NCI-H1417 (cell line): Measurements from ENCODE around the gene FGGY.
"Not testable (repeated sequence)": the region's sequence is repeated elsewhere in the genome, so short reads cannot be mapped to it uniquely, and the experiment has no call there.

Source experiments
- DNase-seq, 3 experiments: peaks; one replicate each; lab custom pipeline; 2025; lab: John Stamatoyannopoulos, UW

FGGY gene

DNA sequence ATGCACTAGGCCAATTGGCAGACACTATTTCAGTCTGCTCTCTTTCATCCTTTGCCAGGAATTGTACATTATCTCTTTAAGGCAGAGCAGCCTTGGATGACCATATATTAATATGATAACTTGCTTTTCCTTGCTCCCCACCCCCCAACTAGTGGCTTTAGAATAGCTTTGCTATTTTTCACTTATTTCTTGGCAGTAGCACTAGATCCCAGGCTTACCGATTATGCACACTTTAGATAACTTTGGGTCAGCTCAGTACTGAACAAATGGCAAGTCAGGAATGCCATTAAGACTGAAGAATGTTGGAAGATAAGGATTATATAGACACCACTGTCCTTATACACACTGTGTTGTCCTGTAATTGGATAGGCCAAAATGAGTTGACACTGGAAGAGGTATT lies 146.4 kb downstream of the FGGY start:
- DNase-seq, result no peak

- no peak for DNase-seq
Observed at GRCh38 chr1:59444520-59444919, 147.6 kb downstream of the FGGY start.

DNA sequence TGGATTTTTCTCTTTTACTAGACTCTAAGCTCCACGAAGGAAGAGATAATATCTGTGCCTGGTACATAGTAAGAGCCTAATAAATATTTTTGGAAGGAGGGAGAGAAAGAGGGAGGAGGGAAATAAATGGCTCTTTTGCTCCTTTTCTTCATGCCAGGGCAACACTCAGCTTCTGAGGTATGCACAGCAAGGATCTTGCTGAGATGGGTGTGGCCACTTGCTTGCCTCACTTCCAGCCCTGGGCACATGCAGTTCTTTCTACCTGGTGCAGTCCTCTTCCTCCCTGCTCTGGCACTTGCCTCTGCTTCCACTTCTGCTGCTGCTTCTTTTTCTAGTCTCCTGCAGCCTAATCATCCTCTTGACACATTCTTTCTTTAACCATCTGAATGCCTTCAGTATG lies 148.1 kb downstream of the FGGY start:
- DNase-seq, result no peak

GRCh38 chr1:59446257-59446901 lies 149.5 kb downstream of the FGGY start:
- DNase-seq, result no peak

DNA sequence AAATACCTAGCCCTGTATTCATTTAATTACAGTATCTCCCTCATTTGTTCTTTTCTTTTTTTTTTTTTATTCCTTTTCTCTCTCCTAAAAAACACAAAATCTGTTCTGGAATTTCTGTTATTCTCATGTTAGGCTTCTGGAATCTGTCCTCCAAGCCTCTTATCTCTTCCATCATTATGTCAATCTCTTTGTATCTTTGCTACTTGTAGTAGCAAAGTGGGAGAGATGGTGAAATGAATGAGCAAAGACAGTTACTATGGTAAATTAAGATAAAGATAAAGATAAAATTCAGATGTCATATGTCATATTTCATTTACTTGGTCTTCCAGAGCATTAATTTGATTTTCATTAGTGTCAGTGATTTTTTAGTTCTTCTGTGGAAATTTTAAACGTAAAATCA lies 155.1 kb downstream of the FGGY start:
- DNase-seq, result no peak

- DNase-seq, result no peak
Observed at GRCh38 chr1:59452559-59452958, 155.7 kb downstream of the FGGY start.

DNA sequence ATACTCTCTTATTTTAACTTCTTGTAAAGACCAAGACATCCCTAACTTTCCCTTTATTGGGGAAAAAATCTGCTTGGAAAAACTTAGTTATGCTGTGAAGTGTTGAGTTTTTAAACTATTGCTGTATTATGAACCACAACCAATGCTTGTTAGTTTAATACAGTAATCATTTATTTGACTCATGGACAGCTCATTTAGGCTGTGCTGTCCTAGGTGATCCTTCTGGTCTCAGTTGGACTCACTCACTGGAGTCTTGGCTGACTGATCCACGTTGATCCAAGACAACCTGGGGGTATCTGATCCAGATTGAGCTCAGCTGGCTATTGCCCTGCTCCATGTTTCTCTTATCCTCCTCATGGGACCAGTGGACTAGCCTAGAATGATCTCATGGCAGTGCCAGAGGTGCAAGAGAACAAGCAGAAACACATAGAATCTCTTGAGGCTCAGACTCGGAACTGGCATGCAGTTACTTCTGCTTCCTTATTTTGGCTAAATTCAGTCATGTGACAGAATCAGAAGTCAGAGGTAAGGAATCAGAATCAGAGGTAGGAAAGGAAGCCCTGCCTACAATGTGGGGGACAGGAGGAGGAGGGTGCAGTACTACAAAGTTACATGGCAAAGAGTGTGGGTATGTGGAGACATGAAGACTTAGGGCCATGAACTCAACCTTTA lies 156.5 kb downstream of the FGGY start:
- DNase-seq, result no peak

DNA sequence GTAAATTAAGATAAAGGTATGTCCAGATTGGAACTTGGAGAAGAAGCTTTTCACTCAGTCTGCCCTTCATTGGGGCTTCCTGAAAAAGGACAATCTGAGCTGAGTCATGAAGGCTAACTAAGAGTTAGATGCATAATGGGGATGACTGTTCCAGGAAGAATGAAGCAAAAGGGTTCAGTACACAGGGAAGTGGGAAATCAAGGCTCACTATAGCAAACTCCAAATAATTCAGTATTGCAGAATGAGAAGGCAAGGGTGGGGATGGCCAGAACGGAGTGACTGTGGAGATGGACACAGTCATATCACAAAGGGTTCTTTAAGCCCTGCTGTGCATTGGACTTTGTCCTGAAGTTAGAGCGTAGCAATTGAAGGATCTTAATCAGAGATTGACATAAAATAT lies 158.3 kb downstream of the FGGY start:
- DNase-seq, result no peak

DNA sequence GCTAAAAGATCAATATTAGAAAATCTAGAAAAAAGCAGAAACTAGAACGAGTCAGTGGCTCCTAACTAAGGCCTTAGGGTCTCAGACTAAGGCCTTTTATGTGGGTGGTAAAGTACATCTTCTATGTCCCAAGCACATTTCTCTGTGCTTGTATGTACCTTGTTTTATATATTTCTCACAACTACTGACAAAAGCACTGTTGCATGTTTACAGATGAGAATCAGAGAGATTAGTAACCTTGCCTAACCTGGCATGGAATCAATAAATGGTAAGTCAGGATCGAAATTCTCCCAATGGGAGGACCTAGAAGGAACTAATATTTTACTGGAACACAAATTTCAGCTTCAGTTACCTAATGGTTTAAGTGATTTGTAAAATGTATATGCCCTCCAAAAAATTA lies 160.9 kb downstream of the FGGY start:
- no peak for DNase-seq

DNA sequence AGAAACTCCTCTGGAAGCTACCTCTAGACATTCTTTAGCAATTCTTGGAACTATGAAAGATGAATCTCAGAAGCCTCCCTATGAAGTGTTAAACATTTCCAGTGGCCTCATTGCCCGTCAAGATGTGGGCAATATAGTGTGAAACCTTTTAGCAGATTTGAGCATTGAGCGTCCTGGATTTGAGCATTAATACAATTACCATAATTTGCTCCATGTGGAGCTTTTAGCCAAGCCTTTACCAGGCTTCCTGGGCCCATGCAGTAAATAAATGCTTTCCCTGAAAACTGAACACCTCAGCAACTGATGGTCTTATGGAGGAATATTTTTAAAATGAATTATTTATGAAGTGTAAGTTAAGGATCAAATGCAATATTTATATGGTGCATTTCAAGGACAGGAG lies 162.0 kb downstream of the FGGY start:
- DNase-seq, result no peak

GRCh38 chr1:59462942-59463341 lies 166.0 kb downstream of the FGGY start:
- not testable (repeated sequence) for DNase-seq

DNA sequence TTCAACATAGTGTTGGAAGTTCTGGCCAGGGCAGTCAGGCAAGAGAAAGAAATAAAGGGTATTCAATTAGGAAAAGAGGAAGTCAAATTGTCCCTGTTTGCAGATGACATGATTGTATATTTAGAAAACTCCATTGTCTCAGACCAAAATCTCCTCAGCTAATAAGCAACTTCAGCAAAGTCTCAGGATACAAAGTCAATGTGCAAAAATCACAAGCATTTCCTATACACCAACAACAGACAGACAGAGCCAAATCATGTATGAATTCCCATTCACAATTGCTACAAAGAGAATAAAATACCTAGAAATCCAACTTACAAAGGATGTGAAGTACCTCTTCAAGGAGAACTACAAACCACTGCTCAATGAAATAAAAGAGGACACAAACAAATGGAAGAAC lies 168.6 kb downstream of the FGGY start:
- not testable (repeated sequence) for DNase-seq

DNA sequence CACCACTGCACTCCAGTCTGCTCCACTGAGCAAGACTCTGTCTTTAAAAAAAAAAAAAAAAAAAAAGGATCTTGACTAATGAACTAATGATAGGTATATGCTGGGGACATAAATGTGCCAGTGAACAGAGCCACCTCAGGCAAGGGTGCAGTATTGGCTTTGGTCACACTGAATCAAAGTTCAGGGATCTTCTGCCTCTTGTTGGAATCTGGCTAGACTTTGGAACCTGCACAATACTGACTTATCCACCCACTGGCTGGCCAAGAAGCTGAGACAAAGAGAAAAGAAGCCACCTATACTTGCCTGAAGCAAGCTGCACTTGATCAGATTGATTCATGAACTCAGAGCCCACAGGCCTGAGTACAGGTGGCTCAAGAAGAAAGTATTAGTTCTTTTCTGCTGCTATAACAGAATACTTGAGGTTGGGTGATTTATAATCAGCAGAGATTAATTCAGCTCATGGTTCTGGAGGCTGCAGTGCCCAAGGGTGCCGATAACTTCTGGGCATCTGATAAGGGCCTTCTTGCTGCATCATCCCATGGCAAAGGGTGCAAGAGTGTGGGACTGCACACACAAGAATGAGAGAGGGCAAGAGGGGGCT lies 172.0 kb downstream of the FGGY start:
- DNase-seq, result no peak

DNA sequence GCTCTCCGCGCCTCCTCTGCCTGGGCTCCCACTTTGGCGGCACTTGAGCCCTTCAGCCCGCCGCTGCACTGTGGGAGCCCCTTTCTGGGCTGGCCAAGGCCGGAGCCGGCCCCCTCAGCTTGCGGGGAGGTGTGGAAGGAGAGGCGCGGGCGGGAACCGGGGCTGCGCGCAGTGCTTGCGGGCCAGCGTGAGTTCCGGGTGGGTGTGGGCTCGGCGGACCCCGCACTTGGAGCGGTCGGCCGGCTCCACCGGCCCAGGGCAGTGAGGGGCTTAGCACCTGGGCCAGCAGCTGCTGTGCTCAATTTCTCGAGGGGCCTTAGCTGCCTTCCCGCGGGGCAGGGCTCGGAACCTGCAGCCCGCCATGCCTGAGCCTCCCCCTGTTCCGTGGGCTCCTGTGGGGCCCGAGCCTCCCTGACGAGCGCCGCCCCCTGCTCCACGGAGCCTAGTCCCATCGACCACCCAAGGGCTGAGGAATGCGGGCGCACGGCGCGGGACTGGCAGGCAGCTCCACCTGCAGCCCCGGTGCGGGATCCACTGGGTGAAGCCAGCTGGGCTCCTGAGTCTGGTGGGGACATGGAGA lies 175.2 kb downstream of the FGGY start:
- DNase-seq, result not testable (repeated sequence)

- DNase-seq, result no peak
Observed at GRCh38 chr1:59473831-59474230, 176.9 kb downstream of the FGGY start.

- no peak for DNase-seq
Observed at GRCh38 chr1:59474496-59474895, 177.6 kb downstream of the FGGY start.

- no peak for DNase-seq
Observed at GRCh38 chr1:59475737-59476136, 178.8 kb downstream of the FGGY start.

DNA sequence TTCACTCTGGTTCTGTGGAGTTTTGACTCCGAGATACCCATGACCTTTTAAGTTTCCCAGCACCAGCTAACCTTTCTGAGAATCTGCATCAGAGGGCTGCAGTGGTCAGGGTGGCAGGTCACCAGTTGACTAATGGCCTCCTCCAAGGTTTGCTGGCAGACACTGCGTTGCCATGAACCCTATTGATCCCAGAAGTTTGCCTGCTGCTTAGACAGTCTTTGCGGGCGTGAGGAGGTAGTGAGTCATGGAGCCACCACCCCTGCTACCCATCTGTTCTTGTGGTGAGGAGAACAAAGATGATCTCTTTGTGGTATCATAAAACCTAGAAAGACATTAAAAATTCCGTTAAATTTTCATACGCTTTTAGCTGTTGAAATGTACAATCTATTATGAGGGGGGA lies 180.4 kb downstream of the FGGY start:
- DNase-seq, result no peak

- no peak for DNase-seq
Observed at GRCh38 chr1:59477867-59478266, 181.0 kb downstream of the FGGY start.

GRCh38 chr1:59478822-59479221 lies 181.9 kb downstream of the FGGY start:
- DNase-seq, result no peak

GRCh38 chr1:59480188-59480888 lies 183.4 kb downstream of the FGGY start:
- DNase-seq, result no peak

DNA sequence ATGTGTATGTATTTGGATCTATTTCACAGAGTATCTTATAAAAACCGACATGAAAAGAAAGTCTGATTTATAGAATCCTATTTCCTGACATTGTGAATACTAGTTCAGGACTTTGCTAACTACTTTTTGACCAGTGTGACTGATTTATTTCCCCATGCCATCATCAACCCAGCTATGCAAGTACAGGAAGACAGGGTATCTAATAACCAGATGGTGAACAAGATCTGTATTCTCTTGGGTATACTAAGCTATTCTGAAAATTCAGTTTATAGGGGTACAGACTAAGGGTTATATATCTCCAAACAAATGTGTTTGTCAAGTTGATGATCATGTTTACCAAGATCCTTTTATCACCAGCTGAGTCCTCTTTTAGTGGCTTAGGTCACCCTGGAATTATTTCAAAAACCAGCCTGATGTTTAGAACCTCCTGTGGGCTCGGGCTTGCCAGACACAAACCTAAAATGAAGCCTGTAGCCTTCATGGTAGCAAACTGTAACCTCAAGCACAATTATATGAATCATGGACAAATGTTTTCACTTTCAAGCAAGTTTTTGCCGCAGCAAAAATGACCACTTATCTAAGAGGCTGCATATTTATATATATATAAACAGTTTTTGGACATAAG lies 185.1 kb downstream of the FGGY start:
- DNase-seq, result no peak
